Stomach (tissue), 9 donors: Measurements from ENCODE around the gene OR13C4. TPM values are rescaled to one million over a fixed set of nuclear protein-coding genes. Genes with fewer than 3 reads are reported as not detected.

Experiments used
- DNase-seq, 2 donors: peaks; one replicate each; pipeline versions ENCODE4 v3.0.0 to v3.0.0-alpha.2; 2013 to 2019
- H3K27ac ChIP-seq, 5 donors: fragments of 200-600 bp in 4 of 5; sonication (generic) in 4 of 5; one replicate each; pipeline ENCODE4 v1.5.1; 2013 to 2019; ENCODE audit warnings: mild to moderate bottlenecking in 1 of 5, moderate library complexity in 1 of 5
- H3K27me3 ChIP-seq, 3 donors: fragments of 200-600 bp; sonication (generic); one replicate each; pipeline ENCODE4 v1.5.1; 2017 to 2019; ENCODE audit warnings: mixed run types in 1 of 3
- H3K36me3 ChIP-seq, 4 donors: fragments of 200-600 bp; sonication (generic); 1 replicate in 3 of 4; 2 replicates in 1 of 4; pipeline ENCODE4 v1.5.1; 2016 to 2019
- H3K4me1 ChIP-seq, 4 donors: fragments of 200-600 bp; sonication (generic); one replicate each; pipeline ENCODE4 v1.5.1; 2016 to 2019
- H3K4me3 ChIP-seq, 4 donors: fragments of 200-600 bp; sonication (generic) in 3 of 4; one replicate each; pipeline ENCODE4 v1.5.1; 2016 to 2019; ENCODE audit warnings: mild to moderate bottlenecking in 1 of 4
- H3K9me3 ChIP-seq, 4 donors: fragments of 200-600 bp; sonication (generic); one replicate each; pipeline ENCODE4 v1.5.1; 2016 to 2019
- EP300 ChIP-seq: sonication (generic); formaldehyde crosslinking; IDR thresholded peaks from one replicate; pipeline ENCODE4 v1.6.1; 2017; ENCODE audit warnings: antibody characterized with exemption
- POLR2A ChIP-seq, 4 donors: fragments of 450-650 bp; IDR thresholded peaks; one replicate each; pipeline ENCODE4 v1.6.1; 2016; ENCODE audit warnings: antibody characterized with exemption in 4 of 4, control low read depth in 2 of 4, mild to moderate bottlenecking in 1 of 4, moderate library complexity in 1 of 4
- POLR2AphosphoS5 ChIP-seq, 3 donors: sonication (generic); formaldehyde crosslinking; IDR thresholded peaks; one replicate each; pipeline ENCODE4 v1.6.1; 2016; ENCODE audit warnings: antibody characterized with exemption in 3 of 3
- WGBS, 5 donors: extraction: QIAGEN DNeasy Blood & Tissue Kit in 3 of 5; methylation state at CpG; one replicate each; pipeline versions ENCODE4 v1.1.5 to v1.1.7; 2013 to 2018; 5-methylcytosine and 5-hydroxymethylcytosine counted together
- intact Hi-C: fragments of 100-400 bp; cut with DNase I; formaldehyde crosslinking; loops from one replicate; pipeline ENCODE4 v1.15.1; 2023; ENCODE audit warnings: low total_unique reads
- polyA plus RNA-seq, 3 donors: library from polyadenylated mRNA; stranded (reverse); fragments of 200-250 nt; gene quantifications; one replicate each; pipeline ENCODE4 v1.2.3, GENCODE V29; 2013
- total RNA-seq, 5 donors: library from RNA; depleted of rRNA; stranded (reverse); fragments of >200 nt; gene quantifications; one replicate each; pipeline versions ENCODE4 v1.1.0 to v1.2.3, GENCODE V29; 2014 to 2016
- TF ChIP-seq, protein P1 (sequence below), 7 experiments: fragments of 450-650 bp in 4 of 7; fragments of 200-600 bp in 3 of 7; sonication (generic) in 3 of 7; IDR thresholded peaks; one replicate each; pipeline ENCODE4 v1.5.1; 2016 to 2019; ENCODE audit warnings: antibody characterized with exemption in 7 of 7, control low read depth in 2 of 7, mild to moderate bottlenecking in 1 of 7
- donor health status: healthy with polysubstance abuse.
- donor health status: Bipolar disorder and iron deficiency.
- donor health status: healthy.

OR13C4 gene
- total and polyA plus RNA-seq, 8 donors = 0.55 TPM; not detected in 7

DNA sequence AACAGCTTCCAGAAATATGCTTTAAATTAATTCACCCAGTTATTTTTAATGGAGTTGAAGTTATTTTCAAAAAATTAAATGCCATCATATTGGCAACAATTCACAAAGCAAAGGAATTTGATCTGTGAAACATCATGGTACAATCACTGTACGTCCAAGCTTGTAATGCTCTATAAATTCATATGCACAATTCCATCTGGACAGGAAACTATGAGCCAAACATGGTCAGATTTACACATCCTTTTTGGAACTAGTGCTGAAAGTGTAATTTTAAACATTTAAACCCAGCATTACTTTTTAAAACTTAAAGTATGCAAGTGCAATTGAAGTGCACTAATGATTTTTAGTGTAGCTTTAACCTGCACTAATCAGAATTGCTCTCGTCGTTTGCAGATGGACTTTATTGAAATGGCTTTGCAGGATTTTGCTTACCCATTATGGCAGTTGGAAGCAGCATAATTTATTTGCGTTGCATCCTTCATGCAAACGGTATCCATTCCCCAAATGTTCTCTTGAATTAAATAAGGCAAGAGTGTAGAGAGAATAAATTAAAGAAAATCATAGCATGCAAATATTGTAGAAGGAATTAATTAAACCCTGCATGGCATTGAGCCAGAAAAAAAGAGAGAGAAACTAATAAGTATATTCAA, 44.0 kb downstream of the OR13C4 start:
- Histone ChIP-seq H3K4me3 (no peak overlapping the region), H3K27ac (no peak overlapping the region), H3K36me3 (no peaks in the 10 kb centered on the region), H3K4me1 (no peaks in the 10 kb centered on the region), H3K9me3 (no peaks in the 10 kb centered on the region), H3K27me3 (no peaks in the 10 kb centered on the region)
- 62 to 78% (median 74%) methylated on average over 5 of the region's 5 CpGs for WGBS, 5 donors
- no peak for DNase-seq
- TF ChIP-seq EP300 (no peak), POLR2A (IDR thresholded peaks at IDR 0.05) (no peak), POLR2AphosphoS5 (IDR thresholded peaks at IDR 0.05) (no peak)
- TF ChIP-seq, protein P1, sequence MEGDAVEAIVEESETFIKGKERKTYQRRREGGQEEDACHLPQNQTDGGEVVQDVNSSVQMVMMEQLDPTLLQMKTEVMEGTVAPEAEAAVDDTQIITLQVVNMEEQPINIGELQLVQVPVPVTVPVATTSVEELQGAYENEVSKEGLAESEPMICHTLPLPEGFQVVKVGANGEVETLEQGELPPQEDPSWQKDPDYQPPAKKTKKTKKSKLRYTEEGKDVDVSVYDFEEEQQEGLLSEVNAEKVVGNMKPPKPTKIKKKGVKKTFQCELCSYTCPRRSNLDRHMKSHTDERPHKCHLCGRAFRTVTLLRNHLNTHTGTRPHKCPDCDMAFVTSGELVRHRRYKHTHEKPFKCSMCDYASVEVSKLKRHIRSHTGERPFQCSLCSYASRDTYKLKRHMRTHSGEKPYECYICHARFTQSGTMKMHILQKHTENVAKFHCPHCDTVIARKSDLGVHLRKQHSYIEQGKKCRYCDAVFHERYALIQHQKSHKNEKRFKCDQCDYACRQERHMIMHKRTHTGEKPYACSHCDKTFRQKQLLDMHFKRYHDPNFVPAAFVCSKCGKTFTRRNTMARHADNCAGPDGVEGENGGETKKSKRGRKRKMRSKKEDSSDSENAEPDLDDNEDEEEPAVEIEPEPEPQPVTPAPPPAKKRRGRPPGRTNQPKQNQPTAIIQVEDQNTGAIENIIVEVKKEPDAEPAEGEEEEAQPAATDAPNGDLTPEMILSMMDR (IDR thresholded peaks at IDR 0.05) = no peak
- intact Hi-C loops = no loop called here

Other genes with a start within 250 kb of the OR13C4 start
- not detected for gene OR13F1, start 22.9 kb downstream of the OR13C4 start, total RNA-seq
- gene OR13F1, start 22.9 kb downstream of the OR13C4 start, polyA plus RNA-seq = not detected
- not detected for gene OR13C3, start 9.6 kb upstream of the OR13C4 start, total RNA-seq
- gene OR13C3, start 9.6 kb upstream of the OR13C4 start, polyA plus RNA-seq = not detected
- not detected for gene OR13C8, start 42.0 kb upstream of the OR13C4 start, total RNA-seq
- gene OR13C8, start 42.0 kb upstream of the OR13C4 start, polyA plus RNA-seq = not detected
- not detected for gene OR13C5, start 72.2 kb upstream of the OR13C4 start, total RNA-seq
- gene OR13C5, start 72.2 kb upstream of the OR13C4 start, polyA plus RNA-seq = not detected
- gene OR13C2, start 78.4 kb upstream of the OR13C4 start, total RNA-seq = not detected
- gene OR13C2, start 78.4 kb upstream of the OR13C4 start, polyA plus RNA-seq = not detected
- gene OR13C9, start 91.0 kb upstream of the OR13C4 start, total RNA-seq = not detected
- gene OR13C9, start 91.0 kb upstream of the OR13C4 start, polyA plus RNA-seq = not detected
- gene OR13D1, start 167.3 kb upstream of the OR13C4 start, total RNA-seq = not detected
- not detected for gene OR13D1, start 167.3 kb upstream of the OR13C4 start, polyA plus RNA-seq
- 10 to 100 TPM in 3 of 5 donors, 1 to 10 TPM in 2; 4.5 to 59.3 (median 11.7) TPM for gene NIPSNAP3A, start 220.5 kb upstream of the OR13C4 start, total RNA-seq
- gene NIPSNAP3A, start 220.5 kb upstream of the OR13C4 start, polyA plus RNA-seq = 10 to 100 TPM; 24.3 to 36.4 (median 26.0) TPM
- 1 to 10 TPM in 2 of 5 donors, not detected in 3; 2.0 to 5.5 TPM for gene NIPSNAP3B, start 236.9 kb upstream of the OR13C4 start, total RNA-seq
- gene NIPSNAP3B, start 236.9 kb upstream of the OR13C4 start, polyA plus RNA-seq = 1 to 10 TPM in 2 of 3 donors, under 1 TPM in 1; 0.75 to 2.3 (median 1.7) TPM